Suprapubic skin (tissue), 4 donors: ENCODE results near the gene MAG. TPM values are rescaled to one million over a fixed set of nuclear protein-coding genes. Genes with fewer than 3 reads are reported as not detected.
A peak's percentile ranks its signal among the peaks of the same experiment; 100 is the strongest.

Experiments used
- DNase-seq, 2 donors: peaks; one replicate each; pipeline ENCODE4 v3.0.0-alpha.2; 2019; ENCODE audit warnings: low spot score in 2 of 2
- H3K27ac ChIP-seq: fragments of 200-600 bp; sonication (generic); one replicate; pipeline ENCODE4 v1.5.1; 2019
- H3K27me3 ChIP-seq: fragments of 200-600 bp; sonication (generic); one replicate; pipeline ENCODE4 v1.5.1; 2019
- H3K36me3 ChIP-seq: fragments of 200-600 bp; sonication (generic); one replicate; pipeline ENCODE4 v1.5.1; 2019
- H3K4me1 ChIP-seq: fragments of 200-600 bp; sonication (generic); one replicate; pipeline ENCODE4 v1.5.1; 2019
- H3K4me3 ChIP-seq: fragments of 200-600 bp; sonication (generic); one replicate; pipeline ENCODE4 v1.5.1; 2019; ENCODE audit warnings: mild to moderate bottlenecking
- H3K9me3 ChIP-seq: fragments of 200-600 bp; sonication (generic); one replicate; pipeline ENCODE4 v1.5.1; 2019
- EP300 ChIP-seq: sonication (generic); formaldehyde crosslinking; IDR thresholded peaks from one replicate; pipeline ENCODE4 v1.6.1; 2017; ENCODE audit warnings: antibody characterized with exemption
- POLR2A ChIP-seq, 2 donors: fragments of 450-650 bp; IDR thresholded peaks; one replicate each; pipeline ENCODE4 v1.6.1; 2017; ENCODE audit warnings: antibody characterized with exemption in 2 of 2, mild to moderate bottlenecking in 2 of 2, moderate library complexity in 2 of 2
- POLR2AphosphoS5 ChIP-seq, 3 donors: sonication (generic); formaldehyde crosslinking; IDR thresholded peaks; one replicate each; pipeline ENCODE4 v1.6.1; 2017; ENCODE audit warnings: antibody characterized with exemption in 3 of 3
- WGBS: methylation state at CpG from one replicate; pipeline ENCODE4 v1.1.5; 2018; 5-methylcytosine and 5-hydroxymethylcytosine counted together
- total RNA-seq, 4 donors: library from RNA; depleted of rRNA; stranded (reverse); fragments of >200 nt; gene quantifications; one replicate each; pipeline ENCODE4 v1.1.0, GENCODE V29; 2016
- TF ChIP-seq, protein P1 (sequence below), 2 donors: fragments of 200-600 bp in 1 of 2; fragments of 450-650 bp in 1 of 2; sonication (generic) in 1 of 2; IDR thresholded peaks; one replicate each; pipeline ENCODE4 v1.5.1; 2016 to 2019; ENCODE audit warnings: antibody characterized with exemption in 2 of 2, mild to moderate bottlenecking in 1 of 2, moderate library complexity in 1 of 2

The MAG gene
- total RNA-seq, 4 donors from 2014 or later = not detected

DNA sequence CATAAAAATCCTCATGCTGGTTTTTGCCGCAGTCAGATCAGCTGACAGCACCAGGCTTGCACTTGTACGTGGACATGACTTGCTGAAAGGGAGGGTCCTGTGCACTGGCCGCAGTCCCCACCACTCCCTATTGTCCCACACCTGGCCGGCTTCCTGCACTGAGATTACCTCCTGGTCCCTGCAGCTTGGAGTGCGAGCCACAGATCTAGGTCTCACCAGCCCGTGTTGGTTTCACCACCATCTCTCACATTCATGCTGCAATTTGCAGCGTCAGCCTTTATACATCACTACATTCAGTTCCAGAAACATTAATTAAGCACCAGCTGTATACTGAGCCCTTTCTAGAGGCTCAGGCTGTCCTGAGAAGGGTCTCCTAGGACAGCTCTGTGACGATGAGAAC, 22.1 kb downstream of the MAG start:
- whole genome bisulfite sequencing = 83% methylated on average over 8 of the region's 8 CpGs

DNA sequence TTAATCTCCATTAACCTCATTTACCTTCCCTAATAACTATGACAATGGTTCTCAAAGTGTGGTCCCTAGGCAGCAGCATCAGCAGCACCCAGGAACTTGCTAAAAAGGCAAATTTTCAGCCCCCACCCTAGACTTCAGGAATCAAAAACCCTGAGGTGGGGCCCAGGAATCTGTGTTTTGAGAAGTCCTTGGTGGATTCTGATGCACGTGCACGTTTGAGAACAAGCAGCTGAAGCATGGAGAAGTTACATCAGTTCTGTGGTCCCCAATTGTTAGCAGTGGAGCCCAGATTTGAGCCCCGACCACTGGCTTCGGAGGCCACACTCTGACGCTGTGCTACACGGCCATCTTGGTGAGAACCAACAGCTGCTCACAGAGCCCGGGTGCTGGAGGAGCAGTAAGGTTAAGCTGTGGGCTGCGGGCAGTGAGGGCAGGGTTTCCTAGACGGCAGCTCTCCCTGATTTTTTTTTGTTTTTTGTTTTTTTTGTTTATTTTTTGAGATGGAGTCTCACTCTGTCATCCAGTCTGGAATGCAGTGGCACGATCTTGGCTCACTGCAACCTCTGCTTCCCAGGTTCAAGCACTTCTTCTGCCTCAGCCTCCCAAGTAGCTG, 23.0 kb downstream of the MAG start:
- DNase-seq = peak in 1 of 2 donors; percentile 30
- Histone ChIP-seq H3K4me3 (no peak overlapping the region), H3K27ac (no peak overlapping the region), H3K36me3 (no peaks in the 10 kb centered on the region), H3K9me3 (no peaks in the 10 kb centered on the region), H3K27me3 (no peaks in the 10 kb centered on the region), H3K4me1 (peaks cover 13% of the 10 kb centered on the region)
- no peak for TF ChIP-seq EP300
- no peak for TF ChIP-seq POLR2AphosphoS5 (IDR thresholded peaks at IDR 0.05)
- no peak for TF ChIP-seq POLR2A (IDR thresholded peaks at IDR 0.05)
- TF ChIP-seq, protein P1, sequence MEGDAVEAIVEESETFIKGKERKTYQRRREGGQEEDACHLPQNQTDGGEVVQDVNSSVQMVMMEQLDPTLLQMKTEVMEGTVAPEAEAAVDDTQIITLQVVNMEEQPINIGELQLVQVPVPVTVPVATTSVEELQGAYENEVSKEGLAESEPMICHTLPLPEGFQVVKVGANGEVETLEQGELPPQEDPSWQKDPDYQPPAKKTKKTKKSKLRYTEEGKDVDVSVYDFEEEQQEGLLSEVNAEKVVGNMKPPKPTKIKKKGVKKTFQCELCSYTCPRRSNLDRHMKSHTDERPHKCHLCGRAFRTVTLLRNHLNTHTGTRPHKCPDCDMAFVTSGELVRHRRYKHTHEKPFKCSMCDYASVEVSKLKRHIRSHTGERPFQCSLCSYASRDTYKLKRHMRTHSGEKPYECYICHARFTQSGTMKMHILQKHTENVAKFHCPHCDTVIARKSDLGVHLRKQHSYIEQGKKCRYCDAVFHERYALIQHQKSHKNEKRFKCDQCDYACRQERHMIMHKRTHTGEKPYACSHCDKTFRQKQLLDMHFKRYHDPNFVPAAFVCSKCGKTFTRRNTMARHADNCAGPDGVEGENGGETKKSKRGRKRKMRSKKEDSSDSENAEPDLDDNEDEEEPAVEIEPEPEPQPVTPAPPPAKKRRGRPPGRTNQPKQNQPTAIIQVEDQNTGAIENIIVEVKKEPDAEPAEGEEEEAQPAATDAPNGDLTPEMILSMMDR (IDR thresholded peaks at IDR 0.05) = no peak
- WGBS = 86% methylated on average over 10 of the region's 10 CpGs

More for the DNA sequence above, 22.1 kb downstream of the MAG start:
- Histone ChIP-seq H3K36me3 (no peaks in the 10 kb centered on the region), H3K4me1 (peaks cover 6% of the 10 kb centered on the region), H3K27ac (no peak overlapping the region), H3K27me3 (no peaks in the 10 kb centered on the region), H3K9me3 (no peaks in the 10 kb centered on the region), H3K4me3 (no peak overlapping the region)
- TF ChIP-seq EP300 (no peak), POLR2AphosphoS5 (IDR thresholded peaks at IDR 0.05) (no peak), POLR2A (IDR thresholded peaks at IDR 0.05) (no peak)
- TF ChIP-seq, protein P1 (IDR thresholded peaks at IDR 0.05) = no peak
- DNase-seq = no peak

DNA sequence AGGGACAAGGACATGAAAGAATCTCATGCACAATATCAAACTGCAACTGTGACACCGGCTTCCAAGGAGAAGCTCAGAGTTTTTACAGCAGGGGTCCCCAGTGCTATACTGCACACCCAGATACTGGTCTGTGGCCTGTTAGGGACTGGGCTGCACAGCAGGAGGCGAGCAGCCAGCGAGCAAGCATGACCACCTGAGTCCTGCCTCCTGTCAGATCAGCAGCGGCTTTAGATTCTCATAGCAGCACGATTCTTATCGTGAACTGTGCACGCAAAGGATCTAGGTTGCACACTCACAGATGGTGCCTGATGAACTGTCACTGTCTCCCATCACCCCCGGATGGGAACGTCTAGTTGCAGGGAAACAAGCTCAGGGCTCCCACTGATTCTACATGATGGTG, 23.9 kb downstream of the MAG start:
- no peak for TF ChIP-seq POLR2A (IDR thresholded peaks at IDR 0.05)
- TF ChIP-seq POLR2AphosphoS5 (IDR thresholded peaks at IDR 0.05) = no peak
- TF ChIP-seq, protein P1 (IDR thresholded peaks at IDR 0.05) = no peak
- TF ChIP-seq EP300 = no peak
- 81% methylated on average over 7 of the region's 9 CpGs for WGBS
- peak in 1 of 2 donors; percentile 18 for DNase-seq
- Histone ChIP-seq H3K27ac (no peak overlapping the region), H3K4me1 (peaks cover 13% of the 10 kb centered on the region), H3K27me3 (no peaks in the 10 kb centered on the region), H3K9me3 (no peaks in the 10 kb centered on the region), H3K4me3 (no peak overlapping the region), H3K36me3 (no peaks in the 10 kb centered on the region)

DNA sequence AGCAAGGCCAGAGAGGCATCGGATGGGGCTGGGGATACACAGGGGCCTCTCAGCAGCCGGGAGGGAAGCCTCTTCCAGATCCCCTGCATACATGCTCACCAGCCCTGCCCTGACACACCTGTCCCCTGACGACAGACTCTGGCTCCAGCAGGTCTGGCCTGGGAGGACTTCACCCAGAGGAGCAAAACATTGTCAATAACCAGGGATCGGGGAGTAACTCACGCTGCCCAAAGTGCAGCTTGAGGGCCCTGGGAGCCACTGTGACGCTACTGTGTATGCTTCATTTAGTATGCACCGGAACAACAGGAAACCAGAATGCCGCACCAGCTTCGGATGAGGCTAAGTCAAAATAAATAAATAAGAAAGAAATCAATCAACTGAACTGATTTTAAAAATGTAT, 24.6 kb downstream of the MAG start:
- Histone ChIP-seq H3K9me3 (no peaks in the 10 kb centered on the region), H3K36me3 (no peaks in the 10 kb centered on the region), H3K4me1 (peaks cover 13% of the 10 kb centered on the region), H3K4me3 (no peak overlapping the region), H3K27ac (no peak overlapping the region), H3K27me3 (no peaks in the 10 kb centered on the region)
- DNase-seq = peak in 1 of 2 donors; percentile 25
- 71% methylated on average over 9 of the region's 9 CpGs for WGBS
- TF ChIP-seq POLR2A (IDR thresholded peaks at IDR 0.05) = no peak
- TF ChIP-seq, protein P1 (IDR thresholded peaks at IDR 0.05) = no peak

DNA sequence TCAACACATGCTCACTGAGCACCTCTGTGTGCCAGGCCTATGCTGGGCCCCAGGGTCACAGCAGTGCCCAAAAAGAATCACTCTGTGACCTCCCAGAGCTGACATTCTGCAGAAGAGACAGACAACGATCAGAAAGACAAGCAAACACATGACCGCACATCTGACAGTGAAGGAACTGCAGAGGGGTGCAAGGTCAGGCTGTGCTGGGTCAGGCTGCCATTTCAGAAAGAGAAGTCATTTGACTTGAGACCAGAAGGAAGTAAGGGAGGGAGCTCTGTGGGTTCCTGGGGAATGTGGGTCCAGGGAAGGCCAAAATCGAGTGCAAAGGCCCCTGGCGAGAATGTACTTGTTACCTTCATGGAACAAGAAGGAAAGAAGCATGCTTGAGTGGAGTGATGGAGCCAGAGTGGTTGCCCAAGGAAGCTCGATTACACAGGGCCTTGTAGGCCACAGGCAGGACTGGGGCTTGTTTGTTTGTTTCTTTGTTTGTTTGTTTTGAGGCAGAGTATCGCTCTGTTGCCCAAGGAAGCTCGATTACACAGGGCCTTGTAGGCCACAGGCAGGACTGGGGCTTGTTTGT, 25.6 kb downstream of the MAG start:
- Histone ChIP-seq H3K4me3 (no peak overlapping the region), H3K4me1 (peaks cover 13% of the 10 kb centered on the region), H3K9me3 (no peaks in the 10 kb centered on the region), H3K27me3 (no peaks in the 10 kb centered on the region), H3K36me3 (no peaks in the 10 kb centered on the region), H3K27ac (no peak overlapping the region)
- no peak for DNase-seq
- WGBS = 78% methylated on average over 7 of the region's 7 CpGs
- TF ChIP-seq EP300 = no peak
